GM12874 (cell line): ENCODE measurements around the gene PCBP1.

Experiments used
- TF ChIP-seq, protein P1 (sequence below): IDR thresholded peaks from 2 replicates; pipeline ENCODE4 v1.5.1; 2011; ENCODE audit warnings: low read depth, mild to moderate bottlenecking, control low read depth, low read length, moderate library complexity; ENCODE audit not compliant: insufficient read depth

Gene PCBP1

DNA sequence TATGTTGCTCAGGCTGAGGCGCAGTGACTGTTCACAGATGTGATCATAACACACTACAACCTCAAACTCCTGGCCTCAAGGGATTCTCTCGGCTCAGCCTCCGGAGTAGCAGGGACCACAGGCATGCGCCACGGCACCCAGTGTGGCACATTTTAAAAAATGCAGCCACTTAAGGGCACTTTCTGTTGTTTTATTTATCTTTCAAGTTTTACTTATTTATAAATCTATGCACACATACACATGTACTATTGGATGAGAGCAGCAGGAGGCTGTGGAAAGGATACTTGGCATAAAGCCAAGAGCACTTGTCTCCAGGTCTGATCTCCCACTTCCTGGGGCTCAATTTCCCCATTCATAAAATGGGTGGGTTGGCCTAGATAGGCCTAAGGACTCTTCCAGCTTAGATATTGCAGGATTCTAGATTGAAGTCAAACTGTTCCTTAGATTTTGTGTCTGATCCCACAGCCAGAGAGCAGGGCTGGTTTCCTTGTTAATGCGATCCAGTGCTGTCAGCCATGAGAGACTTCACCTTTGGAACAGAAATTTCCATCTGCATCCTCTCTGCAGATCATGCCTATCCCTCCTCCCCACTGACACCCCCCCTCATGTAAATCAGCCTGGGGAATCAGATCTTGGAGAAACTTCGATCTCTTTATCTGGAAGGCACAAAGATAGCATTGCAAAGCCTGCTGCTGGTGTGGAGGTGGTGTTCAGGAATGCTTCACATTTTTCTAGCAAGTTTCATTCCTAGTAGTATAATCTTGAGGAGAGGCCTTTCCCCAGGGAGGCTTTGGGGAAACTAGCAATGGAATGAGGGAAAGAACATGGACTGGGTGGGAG, 24.7 kb downstream of the PCBP1 start:
- TF ChIP-seq, protein P1, sequence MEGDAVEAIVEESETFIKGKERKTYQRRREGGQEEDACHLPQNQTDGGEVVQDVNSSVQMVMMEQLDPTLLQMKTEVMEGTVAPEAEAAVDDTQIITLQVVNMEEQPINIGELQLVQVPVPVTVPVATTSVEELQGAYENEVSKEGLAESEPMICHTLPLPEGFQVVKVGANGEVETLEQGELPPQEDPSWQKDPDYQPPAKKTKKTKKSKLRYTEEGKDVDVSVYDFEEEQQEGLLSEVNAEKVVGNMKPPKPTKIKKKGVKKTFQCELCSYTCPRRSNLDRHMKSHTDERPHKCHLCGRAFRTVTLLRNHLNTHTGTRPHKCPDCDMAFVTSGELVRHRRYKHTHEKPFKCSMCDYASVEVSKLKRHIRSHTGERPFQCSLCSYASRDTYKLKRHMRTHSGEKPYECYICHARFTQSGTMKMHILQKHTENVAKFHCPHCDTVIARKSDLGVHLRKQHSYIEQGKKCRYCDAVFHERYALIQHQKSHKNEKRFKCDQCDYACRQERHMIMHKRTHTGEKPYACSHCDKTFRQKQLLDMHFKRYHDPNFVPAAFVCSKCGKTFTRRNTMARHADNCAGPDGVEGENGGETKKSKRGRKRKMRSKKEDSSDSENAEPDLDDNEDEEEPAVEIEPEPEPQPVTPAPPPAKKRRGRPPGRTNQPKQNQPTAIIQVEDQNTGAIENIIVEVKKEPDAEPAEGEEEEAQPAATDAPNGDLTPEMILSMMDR, result no peak

DNA sequence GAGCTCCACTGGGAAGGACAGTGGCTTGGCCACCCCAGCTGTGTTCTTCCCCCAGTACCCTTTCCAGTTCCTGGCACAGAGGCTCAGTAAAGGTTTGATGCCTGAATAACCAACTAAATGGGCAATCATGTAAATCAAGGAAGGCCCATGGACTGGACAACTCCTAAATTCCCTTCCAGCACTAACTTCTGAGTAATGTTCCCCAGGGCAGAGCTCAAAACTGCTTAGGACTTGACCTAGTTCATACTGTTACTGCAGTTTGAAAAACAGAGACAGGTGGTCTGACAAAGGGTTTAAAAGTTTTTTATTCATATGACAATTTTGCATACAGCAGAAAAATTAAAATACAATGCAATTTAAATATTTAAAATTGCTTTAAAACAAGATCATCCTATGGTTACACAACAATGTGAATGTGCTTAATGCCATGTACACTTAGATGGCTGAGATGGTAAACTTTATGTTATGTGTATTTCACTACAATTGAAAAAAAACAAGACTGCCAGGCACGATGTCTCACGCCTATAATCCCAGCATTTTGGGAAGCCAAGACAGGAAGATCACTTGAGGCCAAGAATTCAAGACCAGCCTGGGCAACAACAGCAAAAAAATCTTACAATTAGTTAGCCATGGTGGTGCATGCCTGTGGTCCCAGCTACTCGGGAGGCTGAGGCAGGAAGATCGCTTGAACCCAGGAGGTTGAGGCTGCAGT, 26.2 kb downstream of the PCBP1 start:
- TF ChIP-seq, protein P1, result no peak

DNA sequence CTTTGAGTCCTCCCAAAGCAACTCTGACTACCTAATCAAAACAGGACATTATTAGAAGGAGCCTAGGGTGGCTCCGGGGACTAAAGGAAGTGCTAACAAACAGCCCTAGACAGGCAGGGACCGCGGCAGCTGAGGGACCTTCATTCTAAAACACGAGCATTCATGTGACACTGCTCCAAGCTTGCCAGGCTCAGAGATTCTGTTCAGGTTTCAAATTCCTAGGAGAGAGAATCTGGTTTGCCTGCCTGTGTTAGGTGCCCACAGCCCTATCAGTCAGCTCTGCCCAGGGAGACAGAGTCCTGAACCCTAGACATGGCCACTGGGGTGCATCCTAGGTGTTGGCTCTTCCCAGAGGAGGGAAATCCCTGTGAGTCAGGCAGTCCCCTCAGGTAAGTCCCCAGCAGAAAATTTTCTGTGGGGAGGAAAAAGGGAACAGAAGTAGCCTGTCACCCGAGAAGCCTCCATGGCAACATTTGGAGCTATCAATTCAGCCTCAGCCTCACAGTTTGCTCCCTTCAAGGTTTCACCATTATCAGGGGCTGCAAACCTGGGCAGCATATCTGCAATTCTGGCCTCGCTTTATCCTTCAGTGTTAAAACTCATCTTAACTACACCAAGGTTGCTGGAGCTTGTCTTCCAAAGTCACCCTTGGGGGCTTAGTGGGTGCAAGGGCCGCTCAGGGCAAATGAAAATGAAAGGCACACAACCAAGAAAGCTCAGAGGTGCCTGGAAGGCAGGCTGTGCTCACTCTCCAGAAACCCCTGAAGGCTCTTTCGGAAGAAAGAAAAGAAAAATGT, 28.6 kb downstream of the PCBP1 start:
- TF ChIP-seq, protein P1, result no peak

DNA sequence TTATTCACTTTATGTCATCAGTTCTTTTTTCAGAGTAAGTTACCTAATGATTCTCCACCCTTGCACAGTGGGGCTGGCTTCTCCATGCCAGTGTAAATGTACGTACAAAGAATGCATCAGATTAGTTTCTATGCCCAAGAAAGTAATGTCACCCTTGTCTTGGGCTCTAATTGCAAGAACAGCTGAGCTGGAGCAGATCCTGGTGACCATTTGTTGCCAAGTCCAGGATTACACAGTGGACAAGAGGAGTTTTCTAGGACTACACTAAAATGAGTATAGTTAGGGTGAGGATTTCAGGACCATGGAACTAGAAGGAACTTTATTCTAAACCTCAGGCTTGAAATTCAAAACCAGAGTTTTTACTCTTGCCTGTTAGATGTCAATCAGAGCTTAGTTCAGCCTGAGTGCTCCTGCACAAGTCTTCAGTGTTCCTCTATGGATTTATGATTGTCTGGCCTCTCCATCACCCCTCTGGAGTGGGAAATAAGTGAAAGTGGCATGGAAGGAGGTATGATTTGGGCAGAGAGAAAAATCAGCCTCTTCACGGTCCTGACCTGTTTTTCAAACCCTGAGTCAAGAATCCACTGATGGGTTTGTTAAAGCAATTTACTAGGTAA, 29.8 kb downstream of the PCBP1 start:
- TF ChIP-seq, protein P1, result no peak

DNA sequence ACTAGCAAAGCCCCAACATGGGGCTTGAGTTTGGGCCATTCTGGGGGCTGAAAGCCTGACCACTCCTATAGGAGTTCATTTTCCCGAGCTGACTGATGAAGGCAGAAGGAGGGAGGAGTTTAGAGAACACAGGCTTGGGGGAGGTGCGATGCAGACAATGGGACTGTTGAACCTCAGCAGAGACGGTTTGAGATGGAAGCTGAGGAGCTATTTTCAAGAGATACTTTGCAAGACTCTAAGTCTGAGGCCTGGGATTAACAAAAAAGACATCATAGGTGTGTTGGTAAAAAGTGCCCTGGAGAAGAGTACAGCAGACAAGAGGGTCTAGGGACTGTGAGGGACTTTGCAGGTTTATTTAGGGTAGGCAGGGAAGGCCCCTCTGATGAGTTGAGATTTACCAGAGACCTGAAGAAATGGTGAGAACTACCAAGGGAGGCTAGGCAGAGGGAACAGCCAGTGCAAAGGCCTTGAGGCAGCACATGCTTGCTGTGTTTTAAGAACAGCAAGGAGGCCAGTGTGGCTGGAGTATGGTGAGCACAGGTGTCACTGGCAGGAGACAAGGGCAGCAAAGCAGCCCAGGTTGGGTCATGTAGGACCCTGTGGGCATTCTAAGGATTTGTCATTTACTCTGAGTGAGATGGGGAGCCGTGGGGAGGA, 31.6 kb downstream of the PCBP1 start:
- TF ChIP-seq, protein P1, result no peak

DNA sequence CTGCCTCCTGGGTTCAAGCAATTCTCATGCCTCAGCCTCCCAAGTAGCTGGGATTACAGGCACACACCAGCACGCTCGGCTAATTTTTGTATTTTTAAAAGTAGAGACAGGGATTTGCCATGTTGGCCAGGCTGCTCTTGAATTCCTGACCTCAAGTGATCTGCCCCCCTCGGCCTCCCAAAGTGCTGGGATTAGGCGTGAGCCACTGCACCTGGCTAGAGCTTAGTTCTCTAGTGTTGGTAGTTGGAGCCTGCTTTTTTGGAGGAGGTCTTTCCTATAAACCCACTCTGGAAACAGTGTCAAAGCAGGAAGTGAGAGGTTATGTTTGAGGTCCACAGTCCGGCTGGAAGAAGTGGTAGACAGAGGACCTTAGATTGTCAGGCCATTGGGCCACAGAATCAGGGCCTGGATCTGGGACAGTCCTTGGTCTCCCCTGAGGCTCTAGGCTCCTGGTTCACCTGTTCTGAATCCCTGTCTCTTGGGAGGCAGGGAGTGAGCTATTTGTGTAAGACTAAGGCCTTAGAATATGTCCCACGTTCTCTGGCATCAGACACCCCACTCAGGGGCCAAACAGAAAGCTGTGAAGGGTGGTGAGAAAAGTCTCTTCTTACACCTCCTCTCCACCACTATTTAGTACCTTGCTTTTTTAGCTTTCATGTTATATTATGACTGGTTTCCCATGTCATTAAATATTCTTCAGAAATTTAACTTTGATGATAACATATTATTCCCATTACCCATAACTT, 34.5 kb downstream of the PCBP1 start:
- TF ChIP-seq, protein P1, result no peak
